ENCODE results near the gene PGC.

DNA sequence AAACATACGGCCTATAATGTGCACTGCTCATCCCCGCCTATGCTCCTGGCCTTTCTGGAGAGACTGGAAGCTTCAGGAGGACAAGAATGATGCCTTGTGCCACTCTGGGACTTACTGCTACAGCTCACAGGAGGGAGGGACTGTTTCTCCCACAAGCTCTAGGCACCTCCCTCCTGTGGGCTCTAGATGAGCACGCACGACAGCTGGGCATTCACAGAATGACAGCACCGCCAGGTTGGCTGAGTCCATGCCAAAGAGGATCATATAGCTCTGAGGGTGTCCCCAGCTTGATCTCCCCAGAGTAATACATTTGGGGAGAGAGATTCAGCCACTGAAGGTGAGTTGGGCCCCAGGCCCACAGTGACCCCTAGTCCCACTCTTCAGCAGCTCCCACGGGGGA, 10.1 kb upstream of the PGC start:
- TF ChIP-seq, protein P1, sequence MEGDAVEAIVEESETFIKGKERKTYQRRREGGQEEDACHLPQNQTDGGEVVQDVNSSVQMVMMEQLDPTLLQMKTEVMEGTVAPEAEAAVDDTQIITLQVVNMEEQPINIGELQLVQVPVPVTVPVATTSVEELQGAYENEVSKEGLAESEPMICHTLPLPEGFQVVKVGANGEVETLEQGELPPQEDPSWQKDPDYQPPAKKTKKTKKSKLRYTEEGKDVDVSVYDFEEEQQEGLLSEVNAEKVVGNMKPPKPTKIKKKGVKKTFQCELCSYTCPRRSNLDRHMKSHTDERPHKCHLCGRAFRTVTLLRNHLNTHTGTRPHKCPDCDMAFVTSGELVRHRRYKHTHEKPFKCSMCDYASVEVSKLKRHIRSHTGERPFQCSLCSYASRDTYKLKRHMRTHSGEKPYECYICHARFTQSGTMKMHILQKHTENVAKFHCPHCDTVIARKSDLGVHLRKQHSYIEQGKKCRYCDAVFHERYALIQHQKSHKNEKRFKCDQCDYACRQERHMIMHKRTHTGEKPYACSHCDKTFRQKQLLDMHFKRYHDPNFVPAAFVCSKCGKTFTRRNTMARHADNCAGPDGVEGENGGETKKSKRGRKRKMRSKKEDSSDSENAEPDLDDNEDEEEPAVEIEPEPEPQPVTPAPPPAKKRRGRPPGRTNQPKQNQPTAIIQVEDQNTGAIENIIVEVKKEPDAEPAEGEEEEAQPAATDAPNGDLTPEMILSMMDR (IDR thresholded peaks at IDR 0.05; ENCODE audit: control extremely low read depth in 1 of 3, insufficient read depth in 1 of 3, low read depth in 1 of 3, low read length in 3 of 3): no peak
- TF ChIP-seq POLR2A (IDR thresholded peaks at IDR 0.05; ENCODE audit: control extremely low read depth in 1 of 2, low read depth in 2 of 2, low read length in 2 of 2) (no peak), CHD2 (IDR thresholded peaks at IDR 0.05; ENCODE audit: low read length) (no peak)

All from H1 (cell line).